LHCN-M2 (cell line): ENCODE results near the gene PNMA3. TPM values are rescaled to one million over a fixed set of nuclear protein-coding genes. Genes with fewer than 3 reads are reported as not detected.
"Not testable (repeated sequence)": the region's sequence is repeated elsewhere in the genome, so short reads cannot be mapped to it uniquely, and the experiment has no call there.

ENCODE experiments used
- DNase-seq: peaks from one replicate; pipeline ENCODE4 v3.0.0-alpha.2; 2012; ENCODE audit warnings: low read depth
- total RNA-seq: library from RNA; depleted of rRNA; stranded (reverse); fragments of >200 nt; gene quantifications from 2 replicates; pipeline ENCODE4 v1.2.3, GENCODE V29; 2014; rRNA removed

PNMA3 gene
- total RNA-seq, 1 experiment from 2014 or later: not detected

GRCh38 chrX:153073331-153073730 is 17.1 kb downstream of the PNMA3 start:
- DNase-seq: not testable (repeated sequence)

DNA sequence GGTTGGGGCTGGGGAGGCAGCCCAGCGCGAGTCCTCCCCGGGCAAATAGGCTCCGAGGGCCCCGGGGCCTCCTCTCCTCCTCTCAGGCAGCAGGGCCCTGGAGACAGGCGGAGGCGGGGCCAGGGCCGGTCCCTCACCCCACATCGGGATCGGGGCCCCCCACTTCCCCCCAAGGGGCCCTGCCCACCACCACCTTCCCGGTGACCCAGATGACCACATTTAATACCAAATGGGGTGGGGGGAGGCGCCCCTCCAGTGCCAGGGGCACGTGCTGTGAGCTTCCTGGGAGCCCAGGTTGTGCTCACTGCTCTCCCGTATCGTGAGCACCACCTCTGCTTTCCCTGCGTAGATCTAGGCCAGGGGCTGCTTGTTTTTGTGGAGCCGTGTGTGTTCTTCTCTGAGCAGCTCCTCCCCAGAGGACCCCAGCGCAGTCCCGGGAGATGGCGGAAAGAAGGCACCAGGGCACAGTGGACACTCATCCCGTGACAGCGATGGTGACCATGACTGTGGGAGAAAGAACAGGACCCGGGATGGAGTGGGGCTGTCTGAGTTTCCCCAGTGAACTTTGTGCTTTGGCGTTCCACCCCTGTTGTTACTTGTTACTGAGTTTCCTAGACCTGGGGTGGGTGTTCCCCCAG is 18.1 kb downstream of the PNMA3 start:
- no peak for DNase-seq

DNA sequence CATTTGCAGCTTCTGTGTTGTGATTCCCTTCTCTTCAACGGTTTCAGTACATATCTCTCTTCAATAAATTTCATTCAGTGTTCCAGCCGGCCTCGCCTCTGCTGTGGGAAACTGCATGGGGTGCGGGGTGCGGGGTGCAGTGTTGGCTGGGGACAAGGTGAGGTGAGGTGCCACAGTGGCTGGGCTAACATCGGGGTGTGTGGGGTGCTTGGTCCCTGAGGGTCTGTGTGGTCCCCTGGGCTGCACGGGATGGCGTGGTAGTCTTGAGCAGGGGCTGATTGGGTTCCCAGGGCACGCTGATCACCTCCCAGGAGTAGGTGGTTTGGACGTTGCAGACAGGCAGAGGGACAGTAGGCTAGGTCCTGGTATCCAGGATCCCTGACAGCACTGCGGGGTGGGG is 18.7 kb downstream of the PNMA3 start:
- no peak for DNase-seq

- no peak for DNase-seq
These were observed 19.1 kb downstream of the PNMA3 start for GRCh38 chrX:153075366-153075765.

DNA sequence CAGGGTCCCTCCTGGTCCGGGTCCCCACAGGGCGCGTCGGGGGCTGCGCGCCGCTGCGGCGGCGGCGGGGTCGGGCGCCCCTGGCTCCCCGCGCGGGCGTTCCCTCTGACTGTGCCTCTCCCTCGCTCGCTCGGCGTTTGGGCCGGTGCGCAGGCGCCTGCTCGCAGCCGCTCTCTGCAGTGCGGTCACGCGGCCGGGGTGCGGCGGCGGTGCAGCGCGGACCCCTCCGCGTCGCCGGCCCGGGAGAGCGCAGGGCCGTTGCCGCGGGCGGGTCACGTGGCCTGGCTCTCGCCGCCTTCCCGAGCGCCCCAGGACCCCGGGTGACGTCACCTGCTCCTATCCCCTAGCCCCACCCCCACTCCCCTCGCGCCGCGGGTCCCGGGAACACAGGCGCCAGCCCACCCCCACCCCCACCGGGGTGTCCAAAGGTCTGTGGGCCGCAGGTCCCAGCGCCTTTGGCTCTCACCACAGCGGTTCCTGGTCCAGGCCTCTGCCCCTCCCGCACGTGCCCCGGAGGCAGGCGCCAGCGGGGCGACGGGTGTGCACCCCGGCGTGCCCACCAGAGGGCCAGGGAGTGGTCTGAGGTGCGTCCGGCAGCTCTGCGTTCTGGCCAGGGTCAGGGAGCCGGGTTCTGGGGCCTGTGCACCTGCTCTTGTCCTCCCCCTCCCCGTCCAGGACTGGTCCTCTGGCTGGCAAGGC is 21.3 kb downstream of the PNMA3 start:
- DNase-seq: not testable (repeated sequence)

DNA sequence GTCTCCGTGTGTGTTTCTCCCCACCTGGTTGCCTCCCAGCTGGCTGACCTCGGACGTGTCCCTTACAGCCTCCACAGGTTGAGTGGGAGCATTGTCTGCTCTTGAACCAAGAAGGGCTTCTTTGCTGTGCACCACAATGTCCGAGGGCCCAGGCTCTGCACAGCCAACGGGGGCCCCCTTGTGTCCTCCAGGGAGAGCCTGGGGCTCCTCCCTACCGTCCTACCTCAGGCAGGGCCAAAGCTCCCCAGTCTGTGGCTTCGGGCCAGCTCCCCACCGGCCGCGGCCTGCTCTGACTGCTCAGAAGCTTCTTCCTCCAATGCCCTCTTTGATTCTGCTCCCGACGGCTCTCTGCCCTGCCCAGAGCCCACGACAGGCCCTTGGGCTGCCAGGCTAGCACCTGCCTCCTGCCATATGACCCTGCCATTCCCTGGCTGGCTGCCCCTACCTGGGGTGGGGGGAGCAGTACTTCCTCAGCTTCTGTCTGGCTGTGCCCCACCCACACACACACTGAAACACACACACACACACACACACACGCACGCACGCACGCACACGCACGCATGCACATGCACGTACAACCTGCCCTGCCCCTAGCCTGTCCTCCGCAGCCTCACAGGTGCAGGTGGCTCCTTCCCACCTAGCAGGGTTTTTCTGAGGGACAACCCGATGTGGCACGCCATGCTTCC is 27.1 kb downstream of the PNMA3 start:
- DNase-seq: not testable (repeated sequence)

- no peak for DNase-seq
These were observed 46.1 kb downstream of the PNMA3 start for GRCh38 chrX:153102418-153102817.

DNA sequence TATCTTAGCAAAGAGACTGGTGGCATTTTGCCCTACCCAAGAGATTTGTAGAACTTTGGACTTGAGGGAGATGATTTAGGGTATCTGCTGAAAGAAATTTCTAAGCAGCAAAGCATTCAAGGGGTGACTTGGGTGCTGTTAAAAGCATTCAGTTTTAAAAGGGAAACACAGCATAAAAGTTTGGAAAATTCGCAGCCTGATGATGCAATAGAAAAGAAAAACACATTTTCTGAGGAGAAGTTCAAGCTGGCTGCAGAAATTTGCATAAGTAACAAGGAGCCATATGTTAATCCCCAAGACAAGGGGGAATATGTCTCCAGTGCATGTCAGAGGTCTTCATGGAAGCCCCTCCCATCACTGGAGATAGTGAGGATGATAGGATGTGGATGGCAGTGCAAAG is 48.7 kb downstream of the PNMA3 start:
- not testable (repeated sequence) for DNase-seq

DNA sequence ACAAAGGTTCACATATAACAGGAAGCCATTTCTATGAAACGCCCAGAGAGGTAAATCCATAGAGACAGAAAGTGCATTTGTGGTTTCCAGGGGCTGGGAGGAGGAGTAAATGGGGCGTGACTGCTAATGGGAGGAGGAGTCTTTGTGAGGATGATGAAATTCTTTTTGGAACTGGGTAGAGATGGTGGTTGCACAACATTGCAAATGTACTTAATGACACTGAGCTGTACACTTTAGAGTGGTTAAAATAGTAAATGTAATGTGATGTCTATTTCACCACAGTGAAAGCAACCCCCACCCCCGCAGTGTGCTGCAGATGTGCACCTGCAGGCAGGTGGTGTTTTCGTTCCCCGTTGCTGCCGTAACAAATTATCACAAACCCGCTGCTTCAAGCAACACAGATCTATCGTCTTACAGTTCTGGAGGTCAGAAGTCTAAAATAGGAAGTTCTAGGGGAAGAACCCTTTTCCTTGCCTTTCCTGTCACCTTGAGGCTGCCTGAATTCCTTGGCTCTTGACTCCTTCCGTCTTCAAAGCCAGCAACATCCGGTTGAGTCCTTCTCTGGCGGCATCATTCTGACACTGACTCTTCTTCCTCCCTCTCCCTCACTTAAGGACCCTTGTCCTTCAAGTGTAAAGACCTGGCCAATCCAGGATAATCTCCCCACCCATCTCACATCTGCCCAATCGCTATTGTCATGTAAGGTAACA is 50.0 kb downstream of the PNMA3 start:
- not testable (repeated sequence) for DNase-seq

Other genes starting within 250 kb of the PNMA3 start
- gene CETN2, start 225.7 kb upstream of the PNMA3 start, total RNA-seq: 48.7 and 52.2 TPM in 2 replicates
- gene NSDHL, start 225.4 kb upstream of the PNMA3 start, total RNA-seq: 14.1 and 15.6 TPM in 2 replicates
- 0.38 and 0.92 TPM in 2 replicates for gene ZNF185, start 158.4 kb upstream of the PNMA3 start, total RNA-seq
- gene PNMA5, start 62.4 kb upstream of the PNMA3 start, total RNA-seq: not detected in 2 replicates
- not detected in 2 replicates for gene PNMA6A, start 16.0 kb downstream of the PNMA3 start, total RNA-seq
- not detected in 2 replicates for gene MAGEA1, start 122.8 kb downstream of the PNMA3 start, total RNA-seq